Measurements from ENCODE around the gene C19orf81.
"Not testable (repeated sequence)": the region's sequence is repeated elsewhere in the genome, so short reads cannot be mapped to it uniquely, and the experiment has no call there.

C19orf81 gene

GRCh38 chr19:50649433-50650391, at the start of gene C19orf81:
TSS of gene C19orf81 (plus strand) at chr19:50649445. CDS start at chr19:50649445, 0 bp downstream.
- DNase-seq = no peak

GRCh38 chr19:50601407-50602088, 47.7 kb upstream of the C19orf81 start:
- DNase-seq = no peak

- DNase-seq = no peak
Observed at GRCh38 chr19:50602089-50602422, 47.2 kb upstream of the C19orf81 start.

GRCh38 chr19:50602496-50602895, 46.7 kb upstream of the C19orf81 start:
- DNase-seq = no peak

- no peak for DNase-seq
Observed at GRCh38 chr19:50602935-50603334, 46.3 kb upstream of the C19orf81 start.

GRCh38 chr19:50604264-50605073, 44.8 kb upstream of the C19orf81 start:
- DNase-seq = not testable (repeated sequence)

GRCh38 chr19:50606059-50606836, 43.0 kb upstream of the C19orf81 start:
- not testable (repeated sequence) for DNase-seq

- no peak for DNase-seq
Observed at GRCh38 chr19:50607388-50607787, 41.9 kb upstream of the C19orf81 start.

- DNase-seq = peak; percentile 47
Observed at GRCh38 chr19:50607874-50608785, 41.1 kb upstream of the C19orf81 start.

- not testable (repeated sequence) for DNase-seq
Observed at GRCh38 chr19:50612504-50613404, 36.5 kb upstream of the C19orf81 start.

GRCh38 chr19:50618379-50618778, 30.9 kb upstream of the C19orf81 start:
- DNase-seq = not testable (repeated sequence)

GRCh38 chr19:50619184-50619583, 30.1 kb upstream of the C19orf81 start:
- not testable (repeated sequence) for DNase-seq

GRCh38 chr19:50620394-50620906, 28.8 kb upstream of the C19orf81 start:
- not testable (repeated sequence) for DNase-seq

GRCh38 chr19:50624949-50625600, 24.2 kb upstream of the C19orf81 start:
- no peak for DNase-seq

GRCh38 chr19:50626011-50626410, 23.2 kb upstream of the C19orf81 start:
- DNase-seq = no peak

GRCh38 chr19:50626795-50627194, 22.4 kb upstream of the C19orf81 start:
- no peak for DNase-seq

GRCh38 chr19:50628146-50628545, 21.1 kb upstream of the C19orf81 start:
- no peak for DNase-seq

- no peak for DNase-seq
Observed at GRCh38 chr19:50628551-50628950, 20.7 kb upstream of the C19orf81 start.

GRCh38 chr19:50629194-50629593, 20.1 kb upstream of the C19orf81 start:
- DNase-seq = no peak
